ENCODE results near the gene PSMB10.

DNA sequence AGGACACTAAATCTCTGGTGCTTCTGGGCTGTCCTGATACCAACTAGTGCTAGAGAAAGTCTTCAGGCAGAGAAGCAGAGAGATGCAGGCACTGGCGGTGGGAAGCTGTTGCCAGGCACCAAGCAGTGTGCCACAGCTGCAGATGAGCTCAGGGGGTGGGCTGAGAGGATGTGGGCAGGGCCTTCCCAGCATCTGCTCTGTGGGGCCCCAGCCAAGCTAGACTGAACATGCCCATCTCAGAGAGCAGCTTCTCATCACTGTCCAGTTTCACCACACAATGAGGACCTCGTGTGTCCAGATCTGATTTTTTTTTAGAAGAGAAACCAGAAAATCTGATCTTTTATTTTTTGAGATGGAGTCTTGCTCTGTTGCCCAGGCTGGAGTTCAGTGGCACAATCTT is 26.5 kb downstream of the PSMB10 start:
- TF ChIP-seq, protein P1, sequence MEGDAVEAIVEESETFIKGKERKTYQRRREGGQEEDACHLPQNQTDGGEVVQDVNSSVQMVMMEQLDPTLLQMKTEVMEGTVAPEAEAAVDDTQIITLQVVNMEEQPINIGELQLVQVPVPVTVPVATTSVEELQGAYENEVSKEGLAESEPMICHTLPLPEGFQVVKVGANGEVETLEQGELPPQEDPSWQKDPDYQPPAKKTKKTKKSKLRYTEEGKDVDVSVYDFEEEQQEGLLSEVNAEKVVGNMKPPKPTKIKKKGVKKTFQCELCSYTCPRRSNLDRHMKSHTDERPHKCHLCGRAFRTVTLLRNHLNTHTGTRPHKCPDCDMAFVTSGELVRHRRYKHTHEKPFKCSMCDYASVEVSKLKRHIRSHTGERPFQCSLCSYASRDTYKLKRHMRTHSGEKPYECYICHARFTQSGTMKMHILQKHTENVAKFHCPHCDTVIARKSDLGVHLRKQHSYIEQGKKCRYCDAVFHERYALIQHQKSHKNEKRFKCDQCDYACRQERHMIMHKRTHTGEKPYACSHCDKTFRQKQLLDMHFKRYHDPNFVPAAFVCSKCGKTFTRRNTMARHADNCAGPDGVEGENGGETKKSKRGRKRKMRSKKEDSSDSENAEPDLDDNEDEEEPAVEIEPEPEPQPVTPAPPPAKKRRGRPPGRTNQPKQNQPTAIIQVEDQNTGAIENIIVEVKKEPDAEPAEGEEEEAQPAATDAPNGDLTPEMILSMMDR (IDR thresholded peaks at IDR 0.05; ENCODE audit: low read depth, low read length), result no peak
- no peak for TF ChIP-seq EZH2phosphoT487 (IDR thresholded peaks at IDR 0.05; ENCODE audit: low read depth)
